Tibial nerve (tissue), 4 donors: Measurements from ENCODE around the gene CORIN.

Source experiments
- EP300 ChIP-seq, 2 donors: sonication (generic); formaldehyde crosslinking; IDR thresholded peaks; one replicate each; pipeline ENCODE4 v1.6.1; 2017; ENCODE audit warnings: antibody characterized with exemption in 2 of 2, mild to moderate bottlenecking in 1 of 2
- POLR2A ChIP-seq, 2 donors: fragments of 450-650 bp; IDR thresholded peaks; one replicate each; pipeline ENCODE4 v1.6.1; 2017; ENCODE audit warnings: antibody characterized with exemption in 2 of 2, mild to moderate bottlenecking in 2 of 2, moderate library complexity in 2 of 2
- TF ChIP-seq, protein P1 (sequence below), 5 experiments: fragments of 200-600 bp in 3 of 5; fragments of 450-650 bp in 2 of 5; sonication (generic) in 3 of 5; IDR thresholded peaks; one replicate each; pipeline ENCODE4 v1.5.1; 2016 to 2019; ENCODE audit warnings: antibody characterized with exemption in 5 of 5, mild to moderate bottlenecking in 3 of 5, moderate library complexity in 2 of 5

DNA sequence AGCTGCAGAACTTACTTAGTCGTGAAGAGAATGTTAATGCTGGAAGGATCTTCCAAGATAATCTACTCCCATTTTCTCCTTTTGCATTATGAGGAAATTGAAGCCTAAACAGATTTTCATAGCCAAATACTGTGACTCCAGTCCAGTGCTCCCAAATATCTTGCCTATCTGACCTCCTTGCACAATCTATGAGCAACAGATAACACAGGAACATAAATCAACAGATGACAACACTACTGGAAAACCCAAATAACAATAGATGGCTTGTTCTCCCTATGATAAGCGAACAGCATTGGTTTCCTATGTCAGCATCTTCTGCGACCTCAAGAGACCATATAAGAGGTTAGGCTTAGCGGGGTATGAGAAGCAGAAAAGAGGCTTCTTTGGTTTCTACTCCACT is 88.0 kb downstream of the CORIN start:
- TF ChIP-seq, protein P1, sequence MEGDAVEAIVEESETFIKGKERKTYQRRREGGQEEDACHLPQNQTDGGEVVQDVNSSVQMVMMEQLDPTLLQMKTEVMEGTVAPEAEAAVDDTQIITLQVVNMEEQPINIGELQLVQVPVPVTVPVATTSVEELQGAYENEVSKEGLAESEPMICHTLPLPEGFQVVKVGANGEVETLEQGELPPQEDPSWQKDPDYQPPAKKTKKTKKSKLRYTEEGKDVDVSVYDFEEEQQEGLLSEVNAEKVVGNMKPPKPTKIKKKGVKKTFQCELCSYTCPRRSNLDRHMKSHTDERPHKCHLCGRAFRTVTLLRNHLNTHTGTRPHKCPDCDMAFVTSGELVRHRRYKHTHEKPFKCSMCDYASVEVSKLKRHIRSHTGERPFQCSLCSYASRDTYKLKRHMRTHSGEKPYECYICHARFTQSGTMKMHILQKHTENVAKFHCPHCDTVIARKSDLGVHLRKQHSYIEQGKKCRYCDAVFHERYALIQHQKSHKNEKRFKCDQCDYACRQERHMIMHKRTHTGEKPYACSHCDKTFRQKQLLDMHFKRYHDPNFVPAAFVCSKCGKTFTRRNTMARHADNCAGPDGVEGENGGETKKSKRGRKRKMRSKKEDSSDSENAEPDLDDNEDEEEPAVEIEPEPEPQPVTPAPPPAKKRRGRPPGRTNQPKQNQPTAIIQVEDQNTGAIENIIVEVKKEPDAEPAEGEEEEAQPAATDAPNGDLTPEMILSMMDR (IDR thresholded peaks at IDR 0.05) = no peak
- no peak for TF ChIP-seq EP300 (IDR thresholded peaks at IDR 0.05)
- no peak for TF ChIP-seq POLR2A (IDR thresholded peaks at IDR 0.05)
